Measurements from ENCODE around the gene AKT2.

AKT2 gene

GRCh38 chr19:40239415-40240226, 45.5 kb downstream of the AKT2 start:
- 92% methylated on average over 12 of the region's 12 CpGs for WGBS
- no peaks in the 10 kb centered on the region for H3K4me1 ChIP-seq (ENCODE audit: insufficient read depth, low read length)
- no peak overlapping the region for H3K4me3 ChIP-seq (ENCODE audit: low read length)
- no peaks in the 10 kb centered on the region for H3K9me3 ChIP-seq (ENCODE audit: insufficient read depth, low read depth, low read length)
- H3K27me3 ChIP-seq (ENCODE audit: insufficient read depth, low read length), result no peaks in the 10 kb centered on the region
- no peak overlapping the region for H3K27ac ChIP-seq (ENCODE audit: low read depth, low read length)
- no peak overlapping the region for H3K9ac ChIP-seq (ENCODE audit: low read depth, low read length)
- peaks cover 56% of the 10 kb centered on the region for H3K36me3 ChIP-seq (ENCODE audit: insufficient read depth, low read length)

DNA sequence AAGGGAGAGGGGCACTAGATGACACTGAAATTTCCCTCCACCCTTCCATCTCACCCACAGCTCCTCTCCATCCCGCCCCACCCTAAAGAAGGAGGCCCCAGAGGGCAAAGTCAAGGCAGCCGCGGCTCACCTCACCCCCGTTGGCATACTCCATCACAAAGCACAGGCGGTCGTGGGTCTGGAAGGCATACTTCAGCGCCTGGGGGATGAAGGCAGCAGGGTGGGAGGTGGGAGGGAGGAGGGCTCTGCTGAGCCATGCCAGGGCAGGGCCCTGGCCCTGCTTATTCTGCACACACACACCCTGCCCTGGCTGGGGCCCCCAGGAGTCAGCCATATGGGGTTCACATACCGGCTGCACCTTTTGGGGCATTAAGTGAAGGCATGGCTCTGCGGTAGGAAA, 46.4 kb downstream of the AKT2 start:
- Histone ChIP-seq H3K36me3 (ENCODE audit: insufficient read depth, low read length) (peaks cover 56% of the 10 kb centered on the region), H3K27me3 (ENCODE audit: insufficient read depth, low read length) (no peaks in the 10 kb centered on the region), H3K4me1 (ENCODE audit: insufficient read depth, low read length) (no peaks in the 10 kb centered on the region), H3K27ac (ENCODE audit: low read depth, low read length) (no peak overlapping the region), H3K4me3 (ENCODE audit: low read length) (no peak overlapping the region), H3K9me3 (ENCODE audit: insufficient read depth, low read depth, low read length) (no peaks in the 10 kb centered on the region), H3K9ac (ENCODE audit: low read depth, low read length) (no peak overlapping the region)
- WGBS, result 97% methylated on average over 8 of the region's 9 CpGs

DNA sequence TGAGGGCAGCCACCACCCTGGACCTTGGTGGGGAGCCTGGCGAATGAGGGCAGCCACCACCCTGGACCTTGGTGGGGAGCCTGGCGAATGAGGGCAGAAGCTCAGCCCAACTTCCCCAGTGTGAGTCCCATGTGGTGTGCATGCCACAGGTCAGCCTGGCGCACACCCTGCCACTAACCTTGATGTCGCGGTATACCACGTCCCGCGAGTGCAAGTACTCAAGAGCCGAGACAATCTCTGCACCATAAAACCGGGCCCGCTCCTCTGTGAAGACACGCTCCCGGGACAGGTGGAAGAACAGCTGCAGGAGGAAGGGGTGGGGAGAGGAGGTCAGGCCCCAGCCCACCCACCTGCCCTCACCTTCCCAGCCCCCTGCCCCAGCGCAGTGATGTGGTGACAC, 47.4 kb downstream of the AKT2 start:
- Histone ChIP-seq H3K27ac (ENCODE audit: low read depth, low read length) (no peak overlapping the region), H3K4me3 (ENCODE audit: low read length) (no peak overlapping the region), H3K9ac (ENCODE audit: low read depth, low read length) (no peak overlapping the region), H3K4me1 (ENCODE audit: insufficient read depth, low read length) (no peaks in the 10 kb centered on the region), H3K27me3 (ENCODE audit: insufficient read depth, low read length) (no peaks in the 10 kb centered on the region), H3K36me3 (ENCODE audit: insufficient read depth, low read length) (peaks cover 56% of the 10 kb centered on the region), H3K9me3 (ENCODE audit: insufficient read depth, low read depth, low read length) (no peaks in the 10 kb centered on the region)
- 97% methylated on average over 14 of the region's 14 CpGs for WGBS

DNA sequence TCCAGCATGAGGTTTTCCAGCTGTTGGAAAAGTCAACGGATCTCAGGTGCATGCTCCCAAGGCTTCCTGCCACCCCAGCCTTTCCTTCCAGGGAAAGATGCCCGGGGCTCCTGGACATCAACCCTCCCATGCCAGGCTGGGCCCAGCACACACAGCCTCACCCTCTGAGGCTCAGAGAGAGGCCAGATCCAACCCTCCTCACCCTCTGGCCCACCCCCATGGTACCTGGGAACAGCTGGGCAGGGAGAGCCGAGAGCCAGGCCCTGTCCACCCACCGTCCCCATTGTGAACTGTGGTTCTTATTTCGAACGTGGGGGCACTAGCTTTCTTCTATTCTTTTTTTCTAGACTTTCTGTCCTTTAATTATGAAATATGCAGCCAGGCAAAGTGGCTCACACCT, 48.8 kb downstream of the AKT2 start:
- H3K4me3 ChIP-seq (ENCODE audit: low read length), result no peak overlapping the region
- no peaks in the 10 kb centered on the region for H3K9me3 ChIP-seq (ENCODE audit: insufficient read depth, low read depth, low read length)
- peaks cover 46% of the 10 kb centered on the region for H3K36me3 ChIP-seq (ENCODE audit: insufficient read depth, low read length)
- no peak overlapping the region for H3K27ac ChIP-seq (ENCODE audit: low read depth, low read length)
- 90% methylated on average over 6 of the region's 6 CpGs for WGBS
- peaks cover 10% of the 10 kb centered on the region for H3K4me1 ChIP-seq (ENCODE audit: insufficient read depth, low read length)
- no peak overlapping the region for H3K9ac ChIP-seq (ENCODE audit: low read depth, low read length)
- no peaks in the 10 kb centered on the region for H3K27me3 ChIP-seq (ENCODE audit: insufficient read depth, low read length)

DNA sequence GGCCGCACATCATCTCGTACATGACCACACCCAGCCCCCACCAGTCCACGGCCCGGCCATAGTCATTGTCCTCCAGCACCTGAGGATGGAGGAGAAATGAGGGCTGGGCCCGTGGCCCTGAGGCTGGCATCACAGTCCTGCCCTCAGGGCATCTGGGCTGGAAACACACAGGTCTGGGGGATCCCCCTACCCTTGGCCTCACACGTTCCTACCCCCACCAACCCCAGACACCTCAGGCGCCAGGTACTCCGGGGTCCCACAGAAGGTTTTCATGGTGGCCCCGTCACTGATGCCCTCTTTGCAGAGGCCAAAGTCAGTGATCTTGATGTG, 49.2 kb downstream of the AKT2 start:
- H3K27me3 ChIP-seq (ENCODE audit: insufficient read depth, low read length), result no peaks in the 10 kb centered on the region
- H3K4me3 ChIP-seq (ENCODE audit: low read length), result no peak overlapping the region
- H3K9me3 ChIP-seq (ENCODE audit: insufficient read depth, low read depth, low read length), result no peaks in the 10 kb centered on the region
- WGBS, result 93% methylated on average over 9 of the region's 9 CpGs
- H3K4me1 ChIP-seq (ENCODE audit: insufficient read depth, low read length), result peaks cover 14% of the 10 kb centered on the region
- H3K9ac ChIP-seq (ENCODE audit: low read depth, low read length), result no peak overlapping the region
- H3K27ac ChIP-seq (ENCODE audit: low read depth, low read length), result no peak overlapping the region
- peaks cover 43% of the 10 kb centered on the region for H3K36me3 ChIP-seq (ENCODE audit: insufficient read depth, low read length)

GRCh38 chr19:40235238-40236025, 49.7 kb downstream of the AKT2 start:
- WGBS, result 89% methylated on average over 30 of the region's 30 CpGs
- Histone ChIP-seq H3K36me3 (ENCODE audit: insufficient read depth, low read length) (peaks cover 40% of the 10 kb centered on the region), H3K9me3 (ENCODE audit: insufficient read depth, low read depth, low read length) (no peaks in the 10 kb centered on the region)

GRCh38 chr19:40234429-40235237, 50.5 kb downstream of the AKT2 start:
- H3K9me3 ChIP-seq (ENCODE audit: insufficient read depth, low read depth, low read length), result no peaks in the 10 kb centered on the region
- H3K4me3 ChIP-seq (ENCODE audit: low read length), result no peak overlapping the region
- H3K4me1 ChIP-seq (ENCODE audit: insufficient read depth, low read length), result peaks cover 23% of the 10 kb centered on the region
- no peak overlapping the region for H3K9ac ChIP-seq (ENCODE audit: low read depth, low read length)
- WGBS, result 93% methylated on average over 22 of the region's 22 CpGs
- no peak overlapping the region for H3K27ac ChIP-seq (ENCODE audit: low read depth, low read length)
- H3K27me3 ChIP-seq (ENCODE audit: insufficient read depth, low read length), result no peaks in the 10 kb centered on the region
- H3K36me3 ChIP-seq (ENCODE audit: insufficient read depth, low read length), result peaks cover 33% of the 10 kb centered on the region

More at GRCh38 chr19:40235238-40236025, 49.7 kb downstream of the AKT2 start:
- Histone ChIP-seq H3K27me3 (ENCODE audit: insufficient read depth, low read length) (no peaks in the 10 kb centered on the region), H3K9ac (ENCODE audit: low read depth, low read length) (no peak overlapping the region), H3K27ac (ENCODE audit: low read depth, low read length) (no peak overlapping the region), H3K4me3 (ENCODE audit: low read length) (no peak overlapping the region), H3K4me1 (ENCODE audit: insufficient read depth, low read length) (peaks cover 16% of the 10 kb centered on the region)

GRCh38 chr19:40233811-40234389, 51.2 kb downstream of the AKT2 start:
- Histone ChIP-seq H3K9ac (ENCODE audit: low read depth, low read length) (no peak overlapping the region), H3K36me3 (ENCODE audit: insufficient read depth, low read length) (peaks cover 26% of the 10 kb centered on the region)

GRCh38 chr19:40232949-40233810, 52.0 kb downstream of the AKT2 start:
- no peaks in the 10 kb centered on the region for H3K27me3 ChIP-seq (ENCODE audit: insufficient read depth, low read length)
- no peak overlapping the region for H3K4me3 ChIP-seq (ENCODE audit: low read length)
- no peak overlapping the region for H3K9ac ChIP-seq (ENCODE audit: low read depth, low read length)
- peaks cover 23% of the 10 kb centered on the region for H3K4me1 ChIP-seq (ENCODE audit: insufficient read depth, low read length)
- H3K27ac ChIP-seq (ENCODE audit: low read depth, low read length), result peak overlapping the region; percentile 18; the same call in 1 of the 2 replicates
- WGBS, result 93% methylated on average over 25 of the region's 25 CpGs
- no peaks in the 10 kb centered on the region for H3K9me3 ChIP-seq (ENCODE audit: insufficient read depth, low read depth, low read length)
- peaks cover 26% of the 10 kb centered on the region for H3K36me3 ChIP-seq (ENCODE audit: insufficient read depth, low read length)

More at GRCh38 chr19:40233811-40234389, 51.2 kb downstream of the AKT2 start:
- Histone ChIP-seq H3K27ac (ENCODE audit: low read depth, low read length) (no peak overlapping the region), H3K27me3 (ENCODE audit: insufficient read depth, low read length) (no peaks in the 10 kb centered on the region), H3K4me3 (ENCODE audit: low read length) (no peak overlapping the region), H3K4me1 (ENCODE audit: insufficient read depth, low read length) (peaks cover 23% of the 10 kb centered on the region), H3K9me3 (ENCODE audit: insufficient read depth, low read depth, low read length) (no peaks in the 10 kb centered on the region)
- WGBS, result 95% methylated on average over 20 of the region's 20 CpGs

DNA sequence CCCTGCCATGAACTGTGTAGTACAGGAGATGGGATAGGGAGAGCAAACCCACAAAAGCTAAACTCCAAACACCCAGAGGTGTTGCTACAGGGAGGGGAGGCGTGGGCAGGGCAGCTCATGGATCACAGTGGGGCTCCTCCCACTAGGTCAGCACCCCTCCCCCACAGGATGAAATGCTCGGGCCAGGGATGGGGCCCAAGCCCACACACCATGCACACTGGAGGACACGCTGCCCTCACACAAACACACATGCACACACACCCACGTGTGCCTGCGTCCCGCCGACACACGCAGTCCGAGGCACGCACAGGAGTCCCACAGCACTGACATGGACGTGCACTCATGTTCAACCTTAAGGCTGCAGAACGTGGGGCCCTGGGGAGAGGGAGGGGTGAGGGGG, 52.7 kb downstream of the AKT2 start:
- Histone ChIP-seq H3K4me1 (ENCODE audit: insufficient read depth, low read length) (peaks cover 23% of the 10 kb centered on the region), H3K9me3 (ENCODE audit: insufficient read depth, low read depth, low read length) (no peaks in the 10 kb centered on the region), H3K36me3 (ENCODE audit: insufficient read depth, low read length) (peaks cover 22% of the 10 kb centered on the region), H3K27me3 (ENCODE audit: insufficient read depth, low read length) (no peaks in the 10 kb centered on the region), H3K9ac (ENCODE audit: low read depth, low read length) (no peak overlapping the region), H3K27ac (ENCODE audit: low read depth, low read length) (no peak overlapping the region), H3K4me3 (ENCODE audit: low read length) (no peak overlapping the region)
- WGBS, result 84% methylated on average over 11 of the region's 12 CpGs
